Keratinocyte (primary cell): ENCODE data around the gene MMP23B.

Experiments
- EZH2 ChIP-seq: IDR thresholded peaks from one replicate; pipeline ENCODE4 v1.6.1; 2012; ENCODE audit warnings: inconsistent platforms, mild to moderate bottlenecking, low read length, moderate library complexity
- TF ChIP-seq, protein P1 (sequence below), 3 experiments: IDR thresholded peaks in 1 of 3; conservative IDR thresholded peaks in 1 of 3; optimal IDR thresholded peaks in 1 of 3; 2 replicates in 2 of 3; 3 replicates in 1 of 3; pipeline versions ENCODE3 to v1.5.1; 2011; ENCODE audit warnings: low read length in 3 of 3, mild to moderate bottlenecking in 3 of 3, moderate library complexity in 2 of 3, control low read depth in 1 of 3, inconsistent platforms in 1 of 3; ENCODE audit not compliant: insufficient read depth in 2 of 3; ENCODE audit errors: extremely low read depth in 1 of 3

DNA sequence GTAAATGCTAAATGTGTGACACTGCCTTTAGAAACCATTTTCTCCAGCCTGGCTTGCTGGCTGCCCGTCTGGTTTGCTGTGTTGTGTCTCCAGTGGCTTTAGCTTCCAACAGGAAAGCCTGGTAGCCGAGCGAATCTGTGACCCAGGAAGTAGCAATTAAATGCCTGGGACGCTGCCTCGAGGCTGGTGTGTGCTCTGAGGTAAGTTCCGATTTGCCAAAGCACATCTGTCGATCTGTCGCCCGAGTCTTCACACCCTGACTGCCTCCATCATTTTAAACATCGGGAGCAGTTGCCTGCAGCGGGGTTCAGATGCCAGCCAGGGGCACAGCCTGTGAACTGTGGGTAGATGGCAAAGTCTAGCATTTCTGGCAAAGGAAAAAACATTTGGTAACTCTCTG lies 14.5 kb upstream of the MMP23B start:
- TF ChIP-seq, protein P1, sequence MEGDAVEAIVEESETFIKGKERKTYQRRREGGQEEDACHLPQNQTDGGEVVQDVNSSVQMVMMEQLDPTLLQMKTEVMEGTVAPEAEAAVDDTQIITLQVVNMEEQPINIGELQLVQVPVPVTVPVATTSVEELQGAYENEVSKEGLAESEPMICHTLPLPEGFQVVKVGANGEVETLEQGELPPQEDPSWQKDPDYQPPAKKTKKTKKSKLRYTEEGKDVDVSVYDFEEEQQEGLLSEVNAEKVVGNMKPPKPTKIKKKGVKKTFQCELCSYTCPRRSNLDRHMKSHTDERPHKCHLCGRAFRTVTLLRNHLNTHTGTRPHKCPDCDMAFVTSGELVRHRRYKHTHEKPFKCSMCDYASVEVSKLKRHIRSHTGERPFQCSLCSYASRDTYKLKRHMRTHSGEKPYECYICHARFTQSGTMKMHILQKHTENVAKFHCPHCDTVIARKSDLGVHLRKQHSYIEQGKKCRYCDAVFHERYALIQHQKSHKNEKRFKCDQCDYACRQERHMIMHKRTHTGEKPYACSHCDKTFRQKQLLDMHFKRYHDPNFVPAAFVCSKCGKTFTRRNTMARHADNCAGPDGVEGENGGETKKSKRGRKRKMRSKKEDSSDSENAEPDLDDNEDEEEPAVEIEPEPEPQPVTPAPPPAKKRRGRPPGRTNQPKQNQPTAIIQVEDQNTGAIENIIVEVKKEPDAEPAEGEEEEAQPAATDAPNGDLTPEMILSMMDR (optimal IDR thresholded peaks at IDR 0.05 in 1 of 3, IDR thresholded peaks at IDR 0.05 in 1 of 3, conservative IDR thresholded peaks at IDR 0.05 in 1 of 3; ENCODE audit: extremely low read depth in 1 of 3, insufficient read depth in 2 of 3, low read length in 3 of 3): no peak
- TF ChIP-seq EZH2: no peak
